GM10248 (cell line): Measurements from ENCODE around the gene PAX7.
"Not testable (repeated sequence)": the region's sequence is repeated elsewhere in the genome, so short reads cannot be mapped to it uniquely, and the experiment has no call there.

Experiments used
- CTCF ChIA-PET: fragments of 300-600 bp; sonication (Branson Sonifier 250); formaldehyde crosslinking; extraction: SDS; loops from one replicate; lab custom pipeline; 2021; ENCODE audit warnings: antibody characterized with exemption; lab: Yijun Ruan, JAX
- POLR2A ChIA-PET: fragments of 350-650 bp; sonication (Branson Sonifier 250); formaldehyde crosslinking; extraction: SDS; loops from one replicate; lab custom pipeline; 2020; ENCODE audit warnings: antibody characterized with exemption; lab: Yijun Ruan, JAX
- DNase-seq: peaks from one replicate; pipeline ENCODE4 v3.0.0; 2012; ENCODE audit errors: extremely low spot score
- TF ChIP-seq, protein P1 (sequence below): IDR thresholded peaks from 2 replicates; pipeline ENCODE4 v1.5.1; 2012; ENCODE audit warnings: mild to moderate bottlenecking, low read depth; ENCODE audit errors: extremely low read depth, missing control alignments, control extremely low read depth

The PAX7 gene

DNA sequence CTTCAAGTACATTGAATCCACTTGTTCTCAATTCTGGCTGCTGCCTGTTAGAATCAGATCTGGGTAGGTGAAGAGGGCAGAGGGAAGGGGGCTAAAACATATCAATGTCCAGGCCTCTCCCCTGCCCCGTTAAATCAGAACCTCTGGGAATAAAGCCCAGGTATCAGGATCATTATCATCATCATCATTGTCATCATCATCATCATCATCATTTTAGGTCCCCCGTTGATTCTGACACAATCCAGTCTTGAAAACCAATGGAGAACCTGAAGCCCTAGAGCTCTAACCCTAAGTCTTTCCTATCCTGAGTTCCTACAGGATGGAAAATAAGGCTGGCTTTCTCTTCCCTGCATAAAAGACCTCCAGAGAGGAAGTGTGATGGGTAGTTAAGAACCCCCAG is 135.7 kb downstream of the PAX7 start:
- ChIA-PET POLR2A (no interaction called here), CTCF (no interaction called here)
- TF ChIP-seq, protein P1, sequence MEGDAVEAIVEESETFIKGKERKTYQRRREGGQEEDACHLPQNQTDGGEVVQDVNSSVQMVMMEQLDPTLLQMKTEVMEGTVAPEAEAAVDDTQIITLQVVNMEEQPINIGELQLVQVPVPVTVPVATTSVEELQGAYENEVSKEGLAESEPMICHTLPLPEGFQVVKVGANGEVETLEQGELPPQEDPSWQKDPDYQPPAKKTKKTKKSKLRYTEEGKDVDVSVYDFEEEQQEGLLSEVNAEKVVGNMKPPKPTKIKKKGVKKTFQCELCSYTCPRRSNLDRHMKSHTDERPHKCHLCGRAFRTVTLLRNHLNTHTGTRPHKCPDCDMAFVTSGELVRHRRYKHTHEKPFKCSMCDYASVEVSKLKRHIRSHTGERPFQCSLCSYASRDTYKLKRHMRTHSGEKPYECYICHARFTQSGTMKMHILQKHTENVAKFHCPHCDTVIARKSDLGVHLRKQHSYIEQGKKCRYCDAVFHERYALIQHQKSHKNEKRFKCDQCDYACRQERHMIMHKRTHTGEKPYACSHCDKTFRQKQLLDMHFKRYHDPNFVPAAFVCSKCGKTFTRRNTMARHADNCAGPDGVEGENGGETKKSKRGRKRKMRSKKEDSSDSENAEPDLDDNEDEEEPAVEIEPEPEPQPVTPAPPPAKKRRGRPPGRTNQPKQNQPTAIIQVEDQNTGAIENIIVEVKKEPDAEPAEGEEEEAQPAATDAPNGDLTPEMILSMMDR = no peak
- DNase-seq = no peak

DNA sequence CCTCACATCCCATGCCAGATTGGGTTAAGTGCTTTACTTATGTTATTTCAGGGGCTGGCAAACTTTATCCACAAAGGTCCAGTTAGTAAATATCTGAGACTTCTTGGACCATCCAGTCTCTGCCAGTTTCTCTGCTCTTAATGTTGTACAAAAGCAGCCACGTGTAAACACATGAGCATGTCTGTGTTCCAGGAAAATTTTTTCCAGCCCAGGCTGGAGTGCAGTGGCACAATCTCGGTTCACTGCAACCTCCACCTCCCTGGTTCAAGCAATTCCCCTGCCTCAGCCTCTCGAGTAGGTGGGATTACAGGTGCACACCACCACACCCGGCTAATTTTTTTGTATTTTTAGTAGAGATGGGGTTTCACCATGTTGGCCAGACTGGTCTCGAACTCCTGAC is 136.9 kb downstream of the PAX7 start:
- POLR2A ChIA-PET, DNase-seq, CTCF ChIA-PET: not testable (repeated sequence)

DNA sequence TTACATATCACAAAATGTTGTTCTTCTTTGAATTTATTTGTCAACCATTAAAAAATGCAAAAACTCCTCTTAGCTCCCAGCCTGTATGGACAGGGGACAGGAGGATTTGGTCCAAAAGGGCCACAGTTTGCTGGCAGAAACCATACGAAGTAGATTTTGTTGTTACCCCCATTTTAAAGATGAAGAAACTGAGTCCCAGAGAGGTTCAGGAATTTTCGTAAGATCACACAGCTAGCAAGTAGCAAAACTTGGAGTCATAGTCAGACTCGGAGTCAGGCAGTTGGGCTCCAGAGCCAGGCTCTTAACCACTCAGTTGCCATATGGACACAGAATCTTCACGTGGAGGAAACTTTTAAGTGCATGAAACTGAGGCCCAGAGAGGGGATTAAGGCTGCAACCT is 137.4 kb downstream of the PAX7 start:
- TF ChIP-seq, protein P1 = no peak
- DNase-seq = no peak
- POLR2A ChIA-PET = no interaction called here
- CTCF ChIA-PET = no interaction called here

DNA sequence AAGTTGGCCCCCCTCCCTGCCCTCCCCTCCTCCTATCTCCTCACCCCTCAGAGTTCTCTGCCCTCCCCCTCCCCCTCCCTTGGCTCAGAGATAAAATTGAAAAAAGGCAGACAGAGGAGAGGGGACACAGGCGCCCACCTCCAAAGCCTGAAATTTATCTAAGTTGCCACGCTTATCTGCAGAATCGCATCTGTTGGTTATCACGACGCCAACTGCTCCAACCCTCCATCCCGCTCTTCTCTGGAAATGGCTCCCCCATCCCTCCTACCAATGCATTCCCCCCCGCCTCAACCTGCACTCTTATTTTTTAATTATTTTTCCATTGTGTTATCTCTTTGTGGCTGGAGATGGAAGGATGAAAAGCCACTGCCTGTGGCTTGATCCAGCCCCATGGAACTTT is 138.5 kb downstream of the PAX7 start:
- TF ChIP-seq, protein P1 = no peak
- CTCF ChIA-PET = no interaction called here
- DNase-seq = no peak
- POLR2A ChIA-PET = no interaction called here

DNA sequence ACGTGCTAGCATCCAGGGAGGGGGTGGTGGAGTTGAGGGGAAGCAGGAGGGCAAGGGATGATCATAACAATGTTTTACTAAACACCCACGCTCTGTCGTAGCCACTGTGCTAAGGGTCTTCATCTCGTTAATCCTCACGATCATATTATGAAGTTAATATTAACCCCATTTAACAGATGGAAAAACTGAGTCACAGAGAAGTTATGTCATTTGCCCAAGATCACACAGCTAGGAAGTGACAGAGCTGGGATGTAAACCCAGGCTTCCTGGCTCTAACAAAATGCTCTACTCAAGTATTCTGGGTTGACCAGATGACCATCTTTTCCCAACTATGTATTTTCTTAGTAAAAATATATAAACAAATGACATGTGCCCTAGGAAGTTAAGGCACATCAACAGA is 140.2 kb downstream of the PAX7 start:
- POLR2A ChIA-PET = no interaction called here

DNA sequence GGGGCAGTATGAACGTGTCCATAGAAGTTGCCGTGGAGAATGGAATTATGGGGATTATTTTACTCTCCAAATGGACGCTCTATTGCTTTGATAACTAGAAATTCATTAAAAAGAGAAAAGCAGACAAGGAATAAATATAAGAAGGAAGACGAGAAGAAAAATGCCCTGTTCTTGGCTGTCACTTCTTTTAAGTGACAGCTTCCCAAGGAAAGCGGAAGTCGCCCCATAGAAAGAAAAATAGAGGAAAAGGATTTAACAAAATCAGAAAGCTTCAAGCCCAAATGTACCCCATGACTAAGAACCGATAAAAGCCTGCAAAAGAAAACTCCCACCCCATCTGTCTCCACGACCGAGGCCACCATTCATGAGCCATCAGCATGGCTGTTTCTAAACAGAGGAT is 143.1 kb downstream of the PAX7 start:
- ChIA-PET POLR2A (no interaction called here), CTCF (no interaction called here)
- DNase-seq = no peak
- TF ChIP-seq, protein P1 = no peak

More for the DNA sequence above, 140.2 kb downstream of the PAX7 start:
- CTCF ChIA-PET = no interaction called here
- TF ChIP-seq, protein P1 = no peak
- no peak for DNase-seq

DNA sequence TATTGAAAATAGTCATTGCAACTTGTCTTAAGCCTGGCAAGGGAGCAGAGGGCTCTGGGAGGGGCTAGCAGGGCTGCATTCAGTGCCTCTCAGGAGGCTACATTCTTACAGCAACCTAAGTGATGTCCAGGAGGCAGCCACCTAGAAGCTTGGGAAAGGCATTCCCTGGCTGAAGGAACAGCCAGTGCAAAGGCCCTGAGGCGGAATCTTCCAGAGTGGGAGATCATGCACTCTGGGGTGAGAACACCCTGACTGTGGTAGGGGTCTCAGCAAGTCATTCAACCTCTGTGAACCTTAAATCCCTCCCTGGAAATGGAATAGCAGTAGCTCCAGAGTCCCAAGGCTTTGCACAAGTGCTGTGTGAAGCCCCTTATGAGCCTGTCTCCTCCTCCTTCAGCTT is 144.7 kb downstream of the PAX7 start:
- POLR2A ChIA-PET = no interaction called here
- no peak for DNase-seq
- TF ChIP-seq, protein P1 = no peak
- CTCF ChIA-PET = interaction anchor here (1.1 kb wide), 1 partner anchor 10 kb away, joined by 3 read pairs; no protein-coding TSS in a partner anchor
